ENCODE measurements around the gene RNF217. TPM values are rescaled to one million over a fixed set of nuclear protein-coding genes. Genes with fewer than 3 reads are reported as not detected.
"Not testable (repeated sequence)": the region's sequence is repeated elsewhere in the genome, so short reads cannot be mapped to it uniquely, and the experiment has no call there.

Gene RNF217, protein sequence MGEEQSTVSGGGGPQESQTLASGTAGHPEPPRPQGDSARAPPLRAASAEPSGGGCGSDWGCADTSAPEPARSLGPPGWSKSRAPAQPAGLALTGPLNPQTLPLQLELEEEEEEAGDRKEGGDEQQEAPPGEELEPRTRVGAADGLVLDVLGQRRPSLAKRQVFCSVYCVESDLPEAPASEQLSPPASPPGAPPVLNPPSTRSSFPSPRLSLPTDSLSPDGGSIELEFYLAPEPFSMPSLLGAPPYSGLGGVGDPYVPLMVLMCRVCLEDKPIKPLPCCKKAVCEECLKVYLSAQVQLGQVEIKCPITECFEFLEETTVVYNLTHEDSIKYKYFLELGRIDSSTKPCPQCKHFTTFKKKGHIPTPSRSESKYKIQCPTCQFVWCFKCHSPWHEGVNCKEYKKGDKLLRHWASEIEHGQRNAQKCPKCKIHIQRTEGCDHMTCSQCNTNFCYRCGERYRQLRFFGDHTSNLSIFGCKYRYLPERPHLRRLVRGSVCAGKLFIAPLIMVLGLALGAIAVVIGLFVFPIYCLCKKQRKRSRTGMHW
- total RNA-seq: 1 to 10 TPM in 1 of 2 donors, not detected in 1; 2.0 TPM

DNA sequence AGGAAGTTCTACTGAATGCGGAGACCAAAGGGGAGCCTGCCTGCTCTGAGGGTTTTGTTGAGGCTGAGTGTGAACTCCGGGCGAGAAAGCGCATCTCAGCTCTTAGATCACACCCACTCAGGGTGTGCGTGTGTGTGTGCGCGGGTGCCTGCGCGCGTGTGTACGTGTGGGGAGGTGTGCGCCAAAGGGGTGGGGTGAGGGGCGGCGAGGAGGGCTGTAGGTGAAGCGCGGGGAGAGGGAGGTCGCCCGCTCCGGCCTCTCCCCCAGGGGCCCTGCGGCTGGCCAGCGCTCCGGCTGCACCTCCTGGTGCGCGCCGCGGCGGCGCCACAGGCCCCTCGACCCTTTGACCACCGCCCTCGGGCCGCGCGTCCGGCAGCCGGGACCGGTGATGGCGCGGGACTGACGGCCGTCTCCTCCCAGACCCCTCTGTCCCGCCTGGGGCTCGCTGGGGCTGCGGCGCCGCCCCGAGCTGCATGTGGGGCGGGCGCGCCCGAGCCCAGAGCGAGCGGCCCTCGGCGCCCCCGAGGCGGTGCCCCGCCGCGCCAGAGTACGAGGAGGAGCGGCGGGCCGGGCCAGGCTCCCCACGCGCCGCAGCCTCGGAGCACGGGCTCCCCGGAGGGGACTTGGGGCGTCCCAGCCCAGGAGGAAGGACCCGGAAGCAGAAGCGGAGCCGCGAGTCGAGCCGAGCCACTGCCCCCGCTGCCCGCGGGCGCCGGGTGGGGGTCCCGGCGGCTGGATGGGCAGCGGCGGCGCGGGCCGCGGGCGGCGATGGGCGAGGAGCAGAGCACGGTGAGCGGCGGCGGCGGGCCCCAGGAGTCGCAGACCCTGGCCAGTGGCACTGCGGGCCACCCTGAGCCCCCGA is at the start of gene RNF217:
TSS of gene RNF217 (plus strand) at position 661 of the 862 bp plus-strand sequence. CDS start at position 769, 108 bp downstream.
- H3K27ac Mint-ChIP-seq: no peak within 1 kb of the TSS
- peaks cover 0 to 4% of the 10 kb centered on the region in 2 donors for H3K9me3 Mint-ChIP-seq
- peak in 1 of 2 donors; percentile 37 for DNase-seq (ENCODE audit: low spot score in 2 of 2)
- peaks cover 0 to 7% of the 10 kb centered on the region in 2 donors for H3K36me3 Mint-ChIP-seq
- ATAC-seq: peak; percentile 50 to 65

DNA sequence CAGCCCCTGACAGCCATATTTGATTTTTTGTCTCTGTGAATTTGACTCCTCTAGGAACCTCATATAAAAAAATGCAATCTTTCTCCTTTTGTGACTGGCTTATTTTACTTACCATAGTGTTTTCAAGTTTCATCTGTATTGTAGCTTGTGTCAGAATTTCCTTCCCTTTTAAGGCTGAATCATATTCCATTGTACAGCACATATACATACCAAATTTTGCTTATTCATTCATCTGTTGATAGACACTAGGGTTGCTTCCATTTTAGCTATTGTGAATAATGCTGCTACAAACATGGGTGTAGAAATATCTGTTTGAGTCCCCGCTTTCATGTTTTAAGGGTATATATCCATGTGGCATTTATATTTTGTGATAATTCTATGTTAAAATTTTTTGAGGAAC is 49.2 kb upstream of the RNF217 start:
- no peaks in the 10 kb centered on the region for H3K9me3 Mint-ChIP-seq
- no peak overlapping the region for H3K27ac Mint-ChIP-seq
- ATAC-seq (no peak), DNase-seq (ENCODE audit: low spot score in 2 of 2) (no peak)
- H3K36me3 Mint-ChIP-seq: no peaks in the 10 kb centered on the region

DNA sequence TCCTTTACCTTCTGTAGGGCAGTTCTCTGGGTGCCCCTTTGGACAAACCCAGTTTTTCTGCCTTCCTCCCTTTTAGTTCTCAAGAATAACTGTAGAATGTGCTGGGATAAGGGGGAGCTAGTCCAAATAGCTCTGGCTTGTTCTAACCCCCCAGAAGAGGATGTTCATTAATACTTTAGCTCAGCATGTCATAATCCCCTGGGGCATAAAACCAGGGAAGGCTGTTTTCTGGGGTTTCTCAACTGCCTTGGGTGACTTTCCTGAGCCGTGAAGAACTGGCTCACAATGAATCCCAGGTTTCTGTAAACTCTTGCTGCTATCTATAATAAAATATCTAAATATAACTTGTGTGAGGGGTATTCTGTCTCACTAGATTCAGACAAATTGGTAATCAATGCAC is 44.5 kb upstream of the RNF217 start:
- ATAC-seq (no peak), DNase-seq (ENCODE audit: low spot score in 2 of 2) (no peak)
- no peak overlapping the region for H3K27ac Mint-ChIP-seq
- no peaks in the 10 kb centered on the region for H3K36me3 Mint-ChIP-seq
- H3K9me3 Mint-ChIP-seq: peaks cover 4 to 11% of the 10 kb centered on the region in 2 donors

DNA sequence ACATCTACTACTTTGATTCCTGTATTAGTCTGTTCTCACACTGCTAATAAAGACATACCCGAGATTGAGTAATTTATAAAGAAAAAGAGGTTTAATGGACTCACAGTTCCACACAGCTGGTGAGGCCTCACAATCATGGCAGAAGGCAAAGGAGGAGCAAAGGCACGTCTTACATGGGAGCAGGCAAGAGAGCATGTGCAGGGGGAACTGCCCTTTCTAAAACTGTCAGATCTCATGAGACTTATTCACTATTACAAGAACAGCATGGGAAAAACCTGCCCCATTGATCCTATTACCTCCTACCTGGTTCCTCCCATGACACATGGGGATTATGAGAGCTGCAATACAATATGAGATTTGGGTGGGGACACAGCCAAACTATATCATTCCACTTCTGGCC is 42.5 kb upstream of the RNF217 start:
- peaks cover 4 to 11% of the 10 kb centered on the region in 2 donors for H3K9me3 Mint-ChIP-seq
- not testable (repeated sequence) for H3K27ac Mint-ChIP-seq; DNase-seq (ENCODE audit: low spot score in 2 of 2); ATAC-seq; H3K36me3 Mint-ChIP-seq

DNA sequence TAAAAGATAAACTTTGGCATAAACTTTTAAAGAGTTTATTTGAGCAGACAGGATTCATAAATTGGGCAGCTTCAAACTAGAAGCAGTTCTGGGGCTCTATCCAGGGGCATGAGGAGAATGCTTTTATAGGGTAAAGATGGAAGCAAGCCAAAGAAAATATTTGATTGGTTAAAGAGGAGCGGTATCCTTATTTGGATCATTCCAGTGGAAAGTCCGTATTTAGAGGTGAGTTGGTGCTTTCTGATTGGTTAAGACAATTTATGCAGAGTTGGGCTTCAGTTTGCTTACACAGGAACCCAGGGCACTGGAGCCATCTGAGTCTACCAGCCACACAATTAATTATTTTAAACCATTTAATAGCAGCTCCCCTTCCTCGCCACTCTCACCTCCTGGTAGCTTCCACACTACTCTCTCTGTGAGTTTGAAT is 37.9 kb upstream of the RNF217 start:
- ATAC-seq (no peak), DNase-seq (ENCODE audit: low spot score in 2 of 2) (no peak)
- H3K9me3 Mint-ChIP-seq: peaks cover 4 to 11% of the 10 kb centered on the region in 2 donors
- no peak overlapping the region for H3K27ac Mint-ChIP-seq
- H3K36me3 Mint-ChIP-seq: no peaks in the 10 kb centered on the region

DNA sequence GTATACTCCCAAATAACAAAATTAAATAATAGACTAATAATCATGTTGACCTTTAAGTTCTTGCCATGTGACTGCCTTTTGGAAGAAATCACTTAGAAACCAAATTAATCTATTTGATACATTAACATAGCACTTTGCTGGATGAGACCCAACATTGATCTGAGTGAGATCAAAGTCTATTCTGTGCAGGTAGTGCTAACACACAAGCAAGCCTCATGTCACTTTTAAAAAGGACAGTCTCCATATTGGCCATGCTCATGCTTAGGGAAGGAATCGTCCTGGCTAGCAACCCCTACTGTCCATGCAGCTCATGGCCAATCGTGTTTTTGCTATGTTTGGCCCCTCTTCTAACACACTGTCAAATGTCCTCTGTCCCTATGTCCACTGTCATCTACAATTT is 35.8 kb upstream of the RNF217 start:
- Mint-ChIP-seq H3K27ac (no peak overlapping the region), H3K36me3 (no peaks in the 10 kb centered on the region), H3K9me3 (peaks cover 4 to 7% of the 10 kb centered on the region in 2 donors)
- DNase-seq (ENCODE audit: low spot score in 2 of 2): no peak
- ATAC-seq: no peak

DNA sequence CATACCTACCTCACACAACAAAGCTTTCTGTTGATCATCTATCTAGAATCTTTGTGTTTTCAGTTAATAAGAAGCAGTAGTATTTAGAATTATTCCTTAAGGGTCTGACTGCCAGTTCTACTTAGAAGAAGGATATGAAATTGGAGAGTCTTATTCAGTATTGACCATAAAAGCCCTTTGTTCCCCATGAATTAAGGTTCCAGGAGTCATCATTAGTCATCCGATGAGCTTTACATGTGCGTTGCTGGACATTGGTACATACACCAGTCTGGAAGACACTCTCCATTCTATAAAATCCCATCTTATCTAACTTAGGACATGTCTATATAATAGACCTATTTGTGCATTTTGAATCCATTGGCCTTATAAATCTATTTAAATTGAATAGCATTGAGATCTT is 34.4 kb upstream of the RNF217 start:
- H3K9me3 Mint-ChIP-seq: no peaks in the 10 kb centered on the region
- H3K36me3 Mint-ChIP-seq: no peaks in the 10 kb centered on the region
- H3K27ac Mint-ChIP-seq: no peak overlapping the region
- DNase-seq (ENCODE audit: low spot score in 2 of 2): no peak
- ATAC-seq: no peak

DNA sequence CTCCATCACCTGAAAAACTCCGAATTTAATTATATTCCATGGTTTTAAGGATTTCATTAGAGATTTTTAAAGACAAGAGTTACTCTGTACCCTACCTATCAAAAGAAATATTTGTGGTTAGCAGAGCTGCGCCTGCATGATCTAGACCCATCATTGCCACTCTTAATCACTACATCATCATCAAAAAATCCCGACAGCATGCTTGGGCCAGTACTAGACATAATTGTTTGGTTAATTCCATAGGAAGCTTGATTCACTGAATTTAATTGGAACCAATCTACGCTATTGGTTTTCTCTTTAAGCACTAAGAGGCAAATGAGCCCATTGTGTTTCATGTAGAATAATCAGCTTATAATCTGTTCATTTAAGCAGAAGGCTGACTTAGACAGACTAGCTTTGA is 33.4 kb upstream of the RNF217 start:
- Mint-ChIP-seq H3K36me3 (no peaks in the 10 kb centered on the region), H3K9me3 (no peaks in the 10 kb centered on the region), H3K27ac (no peak overlapping the region)
- ATAC-seq (no peak), DNase-seq (ENCODE audit: low spot score in 2 of 2) (no peak)

DNA sequence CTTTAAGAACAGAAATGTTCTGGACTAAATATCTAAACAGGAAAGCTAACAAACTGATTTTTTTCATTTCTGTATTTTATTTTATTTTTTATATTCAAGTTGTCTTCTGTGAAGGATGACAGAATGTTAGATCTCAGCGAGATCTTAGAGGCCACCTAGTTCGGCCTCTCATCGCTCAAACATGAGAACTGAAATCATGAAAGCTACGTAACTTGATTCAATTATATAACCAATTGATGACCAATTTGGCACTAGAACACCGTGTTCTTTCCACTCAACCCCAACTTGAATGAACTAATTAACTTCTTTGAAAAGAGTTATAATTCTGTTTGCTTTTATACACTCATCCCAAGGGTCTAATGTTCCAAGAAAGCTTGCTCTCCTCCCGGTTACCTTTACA is 24.6 kb upstream of the RNF217 start:
- Mint-ChIP-seq H3K36me3 (no peaks in the 10 kb centered on the region), H3K27ac (no peak overlapping the region), H3K9me3 (no peaks in the 10 kb centered on the region)
- DNase-seq (ENCODE audit: low spot score in 2 of 2): no peak
- no peak for ATAC-seq

DNA sequence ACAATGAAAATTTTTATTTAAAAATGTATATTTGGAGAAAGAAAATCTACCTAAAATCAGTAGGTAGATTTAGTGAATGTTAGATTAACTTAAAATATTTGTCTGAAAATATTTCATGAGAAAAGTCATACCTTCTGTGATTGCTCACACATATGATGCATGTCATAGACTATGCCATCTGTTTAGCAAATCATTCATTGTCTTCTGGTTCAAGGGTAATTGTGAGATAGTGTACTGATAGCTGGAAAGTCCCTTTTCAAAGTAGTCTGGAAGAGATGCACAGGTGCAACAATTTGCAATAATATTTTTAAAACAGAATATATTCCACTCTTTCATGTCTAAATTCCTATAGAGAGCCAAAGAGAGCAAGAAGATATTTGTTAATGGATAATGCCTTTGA is 21.0 kb upstream of the RNF217 start:
- ATAC-seq (no peak), DNase-seq (ENCODE audit: low spot score in 2 of 2) (no peak)
- Mint-ChIP-seq H3K9me3 (no peaks in the 10 kb centered on the region), H3K36me3 (no peaks in the 10 kb centered on the region), H3K27ac (no peak overlapping the region)

DNA sequence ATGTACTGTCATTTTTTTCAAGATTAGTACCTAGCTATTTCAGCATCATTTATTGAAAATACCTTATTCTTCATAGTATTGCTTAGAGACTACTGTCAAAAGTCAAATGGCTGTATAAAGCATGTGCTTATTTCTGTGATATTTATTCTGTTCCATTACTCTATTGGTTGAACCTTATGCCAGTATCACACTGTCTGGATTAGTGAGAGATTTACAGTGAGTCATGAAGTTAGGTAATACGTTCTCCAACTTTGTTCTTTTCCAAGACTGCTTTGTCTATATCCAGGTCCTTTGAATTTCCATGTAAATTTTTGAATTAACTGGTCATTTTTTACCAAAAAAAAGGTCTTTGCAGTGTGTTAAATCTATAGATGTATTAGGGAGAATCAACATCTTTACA is 18.6 kb upstream of the RNF217 start:
- DNase-seq (ENCODE audit: low spot score in 2 of 2): no peak
- no peaks in the 10 kb centered on the region for H3K36me3 Mint-ChIP-seq

DNA sequence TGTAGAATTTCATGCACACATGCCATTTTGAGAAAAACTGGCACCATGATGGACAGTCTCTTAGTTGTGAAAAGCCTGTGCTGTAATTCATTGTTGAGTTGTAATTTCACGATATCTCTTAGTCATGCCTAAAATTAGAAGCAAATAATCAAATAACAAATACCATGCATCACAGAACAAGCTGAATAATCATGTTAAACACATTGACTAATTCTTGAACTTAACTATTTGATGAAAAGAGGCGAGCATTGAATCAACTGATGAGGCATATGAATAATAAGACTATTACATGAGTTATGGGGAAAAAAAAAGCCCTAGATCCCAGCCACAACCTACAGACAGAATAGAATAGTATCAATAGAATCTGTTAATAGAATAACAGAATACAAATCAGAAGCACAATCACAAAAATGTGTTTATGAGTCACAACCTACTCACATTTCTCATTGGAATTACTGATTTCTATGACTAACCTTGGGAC is 14.2 kb upstream of the RNF217 start:
- ATAC-seq (no peak), DNase-seq (ENCODE audit: low spot score in 2 of 2) (no peak)
- Mint-ChIP-seq H3K9me3 (peaks cover 0 to 5% of the 10 kb centered on the region in 2 donors), H3K36me3 (no peaks in the 10 kb centered on the region), H3K27ac (no peak overlapping the region)

More for the DNA sequence above, 18.6 kb upstream of the RNF217 start:
- Mint-ChIP-seq H3K27ac (no peak overlapping the region), H3K9me3 (no peaks in the 10 kb centered on the region)
- ATAC-seq: no peak

DNA sequence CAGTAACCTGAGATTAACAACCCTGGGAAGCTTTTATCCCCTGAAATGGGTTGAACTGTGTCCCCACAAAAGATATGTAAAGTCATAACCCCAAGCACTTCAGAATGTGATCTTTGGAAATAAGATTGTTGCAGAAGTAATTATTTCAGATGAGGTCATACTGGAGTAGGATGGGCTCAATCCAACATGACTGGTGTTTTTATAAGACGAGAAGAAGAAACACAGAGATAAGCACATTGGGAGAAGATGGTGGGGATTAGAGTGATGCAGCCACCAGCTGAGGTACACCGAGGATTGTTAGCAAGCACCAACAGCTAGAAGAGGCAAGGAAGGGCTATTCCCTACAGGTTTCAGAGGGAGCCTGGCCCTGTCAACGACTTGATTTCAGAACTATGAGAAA is 12.5 kb upstream of the RNF217 start:
- Mint-ChIP-seq H3K36me3 (no peaks in the 10 kb centered on the region), H3K27ac (no peak overlapping the region), H3K9me3 (peaks cover 0 to 5% of the 10 kb centered on the region in 2 donors)
- no peak for DNase-seq (ENCODE audit: low spot score in 2 of 2)
- ATAC-seq: no peak

DNA sequence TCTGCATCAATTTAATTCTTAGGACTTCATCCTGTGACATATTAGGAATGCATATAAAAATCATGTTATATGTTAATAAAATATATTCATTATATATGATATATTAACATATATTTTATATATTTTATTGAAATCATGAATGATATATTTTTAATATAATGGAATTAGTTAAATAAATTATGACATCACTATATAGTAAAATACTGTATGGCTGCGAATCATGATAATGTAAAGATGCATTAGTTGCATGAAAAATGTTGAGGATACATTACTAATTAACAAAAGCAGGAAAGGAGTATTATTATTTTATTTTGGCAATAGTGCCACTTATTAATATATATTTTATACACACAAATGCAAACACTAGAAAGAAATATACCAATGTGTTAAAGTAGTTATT is 8.4 kb upstream of the RNF217 start:
- Mint-ChIP-seq H3K36me3 (peaks cover 6% of the 10 kb centered on the region in 2 donors), H3K9me3 (peaks cover 0 to 10% of the 10 kb centered on the region in 2 donors), H3K27ac (no peak overlapping the region)
- ATAC-seq: no peak
- DNase-seq (ENCODE audit: low spot score in 2 of 2): no peak

DNA sequence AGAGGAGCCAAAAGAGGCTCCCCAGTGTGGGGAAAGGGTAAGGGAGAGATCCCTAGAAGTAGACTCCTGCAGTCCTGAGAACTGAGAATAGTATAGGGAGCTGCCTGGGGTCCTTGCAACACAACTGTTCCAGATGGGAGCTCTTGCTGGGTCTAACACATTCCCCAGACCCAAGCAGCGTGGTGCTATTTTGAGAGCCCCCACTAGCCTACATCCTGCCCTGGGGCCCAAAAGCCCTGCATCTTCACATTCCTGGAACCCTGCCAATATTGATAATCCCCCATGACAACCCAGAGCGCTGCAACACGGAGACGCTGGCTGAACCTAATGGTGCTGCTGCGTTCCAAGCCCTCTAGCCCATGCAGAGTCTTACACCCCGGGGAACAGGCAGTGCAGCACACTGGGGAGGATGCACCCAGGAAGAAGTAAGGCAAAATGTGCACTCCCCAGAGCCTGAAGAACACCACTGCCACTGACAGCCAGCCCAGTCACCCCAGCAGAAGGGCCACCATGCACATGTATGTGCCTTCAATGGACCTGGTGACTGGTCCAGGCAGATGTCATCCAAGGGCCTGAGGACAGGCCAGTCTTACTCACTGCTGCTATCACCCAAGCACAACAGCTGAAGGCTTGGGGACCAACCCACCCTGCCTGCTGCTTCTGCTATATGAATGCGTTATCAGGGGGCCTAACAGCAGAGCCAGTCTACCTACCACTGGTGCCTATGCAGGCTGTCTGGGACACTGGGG is 7.0 kb upstream of the RNF217 start:
- DNase-seq (ENCODE audit: low spot score in 2 of 2): no peak
- no peak for ATAC-seq
- H3K9me3 Mint-ChIP-seq: peaks cover 0 to 10% of the 10 kb centered on the region in 2 donors
- peaks cover 6% of the 10 kb centered on the region in 2 donors for H3K36me3 Mint-ChIP-seq
- H3K27ac Mint-ChIP-seq: no peak overlapping the region

DNA sequence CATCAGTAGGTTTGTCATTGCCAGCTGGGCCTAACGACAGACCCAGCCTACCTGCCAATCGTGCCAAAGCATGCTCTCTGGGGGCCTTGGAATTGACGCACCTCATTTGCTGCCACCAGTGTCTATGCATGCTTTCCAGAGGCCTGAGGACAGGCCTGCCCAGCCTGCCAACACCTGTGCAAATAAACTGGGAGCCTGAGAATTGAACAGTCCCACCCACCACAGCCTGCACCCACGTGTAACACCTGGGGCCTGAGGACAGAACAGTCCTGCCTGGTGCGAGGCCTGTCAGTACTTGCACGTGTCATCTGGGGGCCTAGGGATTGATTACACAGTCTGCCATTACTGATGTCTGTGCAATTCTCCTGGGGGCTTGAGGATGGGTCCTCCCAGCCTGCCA is 6.2 kb upstream of the RNF217 start:
- H3K36me3 Mint-ChIP-seq: peaks cover 6% of the 10 kb centered on the region in 2 donors
- DNase-seq (ENCODE audit: low spot score in 2 of 2) (no peak), ATAC-seq (no peak)
- peaks cover 0 to 10% of the 10 kb centered on the region in 2 donors for H3K9me3 Mint-ChIP-seq
- no peak overlapping the region for H3K27ac Mint-ChIP-seq

All from activated naive CD4-positive, alpha-beta T cell treated with anti-CD3 and anti-CD28 coated beads, Interleukin-2, amount 50 U/mL, for 72 hours (primary cell).